ENCODE data around the gene MRPS18A. TPM values are rescaled to one million over a fixed set of nuclear protein-coding genes. Genes with fewer than 3 reads are reported as not detected.

The MRPS18A gene
- total and polyA plus RNA-seq, 9 of the 15 experiments (the other 6 are each of a cell fraction or from before 2014, with no cell fraction given) = 87.5 to 243 (median 125) TPM

GRCh38 chr6:43628393-43629103, 59.0 kb downstream of the MRPS18A start (continued):
- peak in 1 of 2 experiments; percentile 58; a peak in 2 of 4 replicates for TF ChIP-seq ZNF318 (IDR thresholded peaks at IDR 0.05; ENCODE audit: borderline replicate concordance in 1 of 2, low read depth in 1 of 2)
- TF ChIP-seq ZBTB49 (CRISPR knock-in tag; IDR thresholded peaks at IDR 0.05; ENCODE audit: borderline replicate concordance) = no peak
- TF ChIP-seq CBFA2T2 (conservative IDR thresholded peaks at IDR 0.05) = no peak
- TF ChIP-seq PRPF4 (IDR thresholded peaks at IDR 0.05; ENCODE audit: insufficient read depth, low read depth, low read length, poor library complexity, severe bottlenecking) = no peak
- TF ChIP-seq HDGF (IDR thresholded peaks at IDR 0.05) = peak; percentile 16; the same call in 1 of the 2 replicates
- peak; percentile 95 for TF ChIP-seq ZBTB26 (CRISPR knock-in tag; IDR thresholded peaks at IDR 0.05)
- peak; percentile 77 for TF ChIP-seq MTA3 (IDR thresholded peaks at IDR 0.05; ENCODE audit: borderline replicate concordance)
- no peak for TF ChIP-seq CHCHD3 (CRISPR knock-in tag; IDR thresholded peaks at IDR 0.05)
- TF ChIP-seq ZBTB9 (CRISPR knock-in tag; IDR thresholded peaks at IDR 0.05) = peak; percentile 93; the same call in 1 of the 2 replicates
- TF ChIP-seq ZNF639 (CRISPR knock-in tag; conservative IDR thresholded peaks at IDR 0.05 in 1 of 2, IDR thresholded peaks at IDR 0.05 in 1 of 2) = no peak; a peak in 1 of 4 replicates
